ENCODE measurements around the gene LNX1.
"Not testable (repeated sequence)": the region's sequence is repeated elsewhere in the genome, so short reads cannot be mapped to it uniquely, and the experiment has no call there.

Gene LNX1

DNA sequence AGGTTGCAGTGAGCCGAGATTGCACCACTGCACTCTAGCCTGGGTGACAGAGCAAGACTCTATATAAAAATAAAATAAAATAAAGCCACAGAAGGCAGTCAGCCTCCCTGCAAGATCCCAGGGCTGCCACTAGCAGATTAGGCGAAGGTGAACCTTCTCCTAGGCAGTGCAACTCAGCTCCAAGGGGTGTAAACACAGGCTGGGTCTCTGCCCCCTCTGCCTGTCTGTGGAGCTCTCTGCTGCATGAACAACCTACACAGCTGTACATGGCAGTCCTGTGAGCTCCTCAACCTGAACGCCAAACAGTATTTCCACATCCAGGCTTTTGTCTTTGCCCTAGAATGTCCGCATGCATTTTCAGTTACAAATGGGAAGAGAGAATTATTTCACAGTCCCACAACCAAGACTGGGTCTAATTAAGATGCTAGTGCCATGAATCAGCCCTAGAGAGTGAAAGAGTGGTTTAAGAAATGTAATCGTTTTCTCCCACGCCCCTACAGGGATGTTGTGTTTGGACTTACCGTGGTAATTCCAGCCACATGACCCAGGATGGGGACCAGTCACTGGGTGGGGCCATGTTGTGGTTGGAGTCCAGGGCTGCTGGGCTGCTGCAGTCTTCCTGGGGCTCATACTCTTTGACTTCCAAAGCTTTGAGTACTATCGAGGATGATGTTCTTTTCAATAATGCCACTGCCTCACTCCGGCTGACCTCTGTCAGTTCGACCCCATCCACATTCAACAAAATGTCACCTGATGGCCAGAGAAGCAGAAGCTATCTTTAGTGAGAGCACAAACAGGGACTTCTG lies 114.9 kb downstream of the LNX1 start:
- Histone ChIP-seq H3K36me3 (ENCODE audit: low read depth) (no peaks in the 10 kb centered on the region), H3K27me3 (ENCODE audit: insufficient read depth, poor library complexity, severe bottlenecking) (no peaks in the 10 kb centered on the region), H3K4me1 (ENCODE audit: insufficient read depth, poor library complexity, severe bottlenecking) (peaks cover 36% of the 10 kb centered on the region), H3K4me3 (ENCODE audit: severe bottlenecking) (no peak overlapping the region), H3K27ac (ENCODE audit: poor library complexity, severe bottlenecking) (peak overlapping the region; percentile 67), H3K9me3 (ENCODE audit: severe bottlenecking) (no peaks in the 10 kb centered on the region)
- TF ChIP-seq, protein P1, sequence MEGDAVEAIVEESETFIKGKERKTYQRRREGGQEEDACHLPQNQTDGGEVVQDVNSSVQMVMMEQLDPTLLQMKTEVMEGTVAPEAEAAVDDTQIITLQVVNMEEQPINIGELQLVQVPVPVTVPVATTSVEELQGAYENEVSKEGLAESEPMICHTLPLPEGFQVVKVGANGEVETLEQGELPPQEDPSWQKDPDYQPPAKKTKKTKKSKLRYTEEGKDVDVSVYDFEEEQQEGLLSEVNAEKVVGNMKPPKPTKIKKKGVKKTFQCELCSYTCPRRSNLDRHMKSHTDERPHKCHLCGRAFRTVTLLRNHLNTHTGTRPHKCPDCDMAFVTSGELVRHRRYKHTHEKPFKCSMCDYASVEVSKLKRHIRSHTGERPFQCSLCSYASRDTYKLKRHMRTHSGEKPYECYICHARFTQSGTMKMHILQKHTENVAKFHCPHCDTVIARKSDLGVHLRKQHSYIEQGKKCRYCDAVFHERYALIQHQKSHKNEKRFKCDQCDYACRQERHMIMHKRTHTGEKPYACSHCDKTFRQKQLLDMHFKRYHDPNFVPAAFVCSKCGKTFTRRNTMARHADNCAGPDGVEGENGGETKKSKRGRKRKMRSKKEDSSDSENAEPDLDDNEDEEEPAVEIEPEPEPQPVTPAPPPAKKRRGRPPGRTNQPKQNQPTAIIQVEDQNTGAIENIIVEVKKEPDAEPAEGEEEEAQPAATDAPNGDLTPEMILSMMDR (IDR thresholded peaks at IDR 0.05; ENCODE audit: poor library complexity, severe bottlenecking): no peak
- peak; percentile 73 for DNase-seq (ENCODE audit: low spot score)
- peak; percentile 78 for ATAC-seq (ENCODE audit: low read depth)

DNA sequence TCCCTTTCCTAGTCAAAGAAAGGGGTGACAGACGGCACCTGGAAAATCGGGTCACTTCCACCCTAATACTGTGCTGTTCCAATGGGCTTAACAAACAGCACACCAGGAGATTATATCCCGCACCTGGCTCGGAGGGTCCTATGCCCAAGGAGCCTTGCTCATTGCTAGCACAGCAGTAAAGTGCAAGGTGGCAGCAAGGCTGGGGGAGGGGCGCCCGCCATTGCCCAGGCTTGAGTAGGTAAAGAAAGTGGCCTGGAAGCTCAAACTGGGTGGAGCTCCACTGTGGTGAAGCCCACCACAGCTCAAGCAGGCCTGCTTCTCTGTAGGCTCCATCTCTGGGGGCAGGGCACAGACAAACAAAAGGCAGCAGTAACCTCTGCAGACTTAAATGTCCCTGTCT lies 124.7 kb downstream of the LNX1 start:
- not testable (repeated sequence) for ATAC-seq (ENCODE audit: low read depth); H3K4me3 ChIP-seq (ENCODE audit: severe bottlenecking); H3K9me3 ChIP-seq (ENCODE audit: severe bottlenecking); H3K27ac ChIP-seq (ENCODE audit: poor library complexity, severe bottlenecking); H3K4me1 ChIP-seq (ENCODE audit: insufficient read depth, poor library complexity, severe bottlenecking); DNase-seq (ENCODE audit: low spot score); H3K27me3 ChIP-seq (ENCODE audit: insufficient read depth, poor library complexity, severe bottlenecking)
- peaks cover 18% of the 10 kb centered on the region for H3K36me3 ChIP-seq (ENCODE audit: low read depth)

DNA sequence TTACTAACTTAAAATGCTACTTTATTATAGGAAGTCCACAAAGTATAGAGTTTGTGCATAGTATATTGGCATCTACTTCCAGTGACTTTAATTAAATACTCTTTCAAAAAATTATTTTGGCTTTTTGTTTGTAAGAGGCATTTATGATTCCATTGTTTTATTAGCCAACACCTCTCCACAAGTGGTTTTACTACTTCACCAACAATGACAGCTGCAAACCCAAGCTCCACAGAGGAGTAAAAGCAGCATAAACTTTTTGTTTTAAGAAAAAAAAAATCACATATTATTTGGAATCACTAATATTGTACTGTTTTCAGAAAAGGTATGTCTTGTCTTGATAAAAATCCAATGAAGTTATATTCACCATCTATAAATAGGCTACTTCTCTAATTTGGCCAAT lies 125.4 kb downstream of the LNX1 start:
- no peaks in the 10 kb centered on the region for H3K27me3 ChIP-seq (ENCODE audit: insufficient read depth, poor library complexity, severe bottlenecking)
- peaks cover 2% of the 10 kb centered on the region for H3K9me3 ChIP-seq (ENCODE audit: severe bottlenecking)
- H3K36me3 ChIP-seq (ENCODE audit: low read depth): peaks cover 25% of the 10 kb centered on the region
- DNase-seq (ENCODE audit: low spot score): no peak
- no peaks in the 10 kb centered on the region for H3K4me1 ChIP-seq (ENCODE audit: insufficient read depth, poor library complexity, severe bottlenecking)
- no peak overlapping the region for H3K4me3 ChIP-seq (ENCODE audit: severe bottlenecking)
- TF ChIP-seq, protein P1 (IDR thresholded peaks at IDR 0.05; ENCODE audit: poor library complexity, severe bottlenecking): no peak
- ATAC-seq (ENCODE audit: low read depth): no peak
- no peak overlapping the region for H3K27ac ChIP-seq (ENCODE audit: poor library complexity, severe bottlenecking)

DNA sequence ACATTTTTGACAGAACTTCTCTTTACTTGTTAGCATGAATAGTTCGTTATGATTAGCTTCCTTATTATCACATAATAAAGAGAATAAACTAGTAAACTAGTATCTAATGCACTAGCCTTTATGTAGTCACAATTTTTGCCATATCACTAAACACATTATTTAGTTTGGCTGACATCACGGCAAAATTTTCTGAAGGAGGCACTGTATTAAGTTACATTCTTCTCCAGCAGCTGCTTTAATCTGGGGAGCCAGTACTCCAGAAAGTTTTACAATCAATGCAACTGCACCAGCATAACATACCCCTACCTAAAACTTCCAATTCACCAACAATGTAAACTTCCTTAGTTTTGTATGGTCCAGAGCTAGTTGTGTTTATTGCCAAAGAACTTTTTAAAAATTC lies 126.0 kb downstream of the LNX1 start:
- no peak overlapping the region for H3K27ac ChIP-seq (ENCODE audit: poor library complexity, severe bottlenecking)
- peaks cover 2% of the 10 kb centered on the region for H3K9me3 ChIP-seq (ENCODE audit: severe bottlenecking)
- ATAC-seq (ENCODE audit: low read depth): no peak
- no peak overlapping the region for H3K4me3 ChIP-seq (ENCODE audit: severe bottlenecking)
- TF ChIP-seq, protein P1 (IDR thresholded peaks at IDR 0.05; ENCODE audit: poor library complexity, severe bottlenecking): no peak
- no peak for DNase-seq (ENCODE audit: low spot score)
- no peaks in the 10 kb centered on the region for H3K27me3 ChIP-seq (ENCODE audit: insufficient read depth, poor library complexity, severe bottlenecking)
- H3K36me3 ChIP-seq (ENCODE audit: low read depth): peaks cover 31% of the 10 kb centered on the region
- no peaks in the 10 kb centered on the region for H3K4me1 ChIP-seq (ENCODE audit: insufficient read depth, poor library complexity, severe bottlenecking)

DNA sequence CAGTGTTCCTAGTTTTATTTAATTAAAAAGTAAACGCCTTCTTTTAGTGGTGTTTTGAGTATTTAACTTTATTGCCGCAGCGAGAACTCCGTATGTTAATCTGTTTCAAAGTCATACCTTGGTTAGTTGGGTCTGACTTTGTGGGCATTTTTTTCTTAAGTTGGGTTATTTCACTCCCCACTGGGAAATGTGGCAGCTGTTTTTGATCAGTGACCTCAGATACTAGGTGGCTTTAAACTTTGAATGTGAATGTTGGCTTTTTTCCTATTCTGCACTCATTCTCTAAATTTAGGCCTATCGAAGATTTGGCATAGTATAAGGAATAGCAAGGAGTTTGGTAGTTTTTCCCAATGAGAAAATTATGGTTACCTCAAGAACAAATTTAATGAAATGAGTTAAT lies 127.9 kb downstream of the LNX1 start:
- ATAC-seq (ENCODE audit: low read depth): no peak
- H3K36me3 ChIP-seq (ENCODE audit: low read depth): peaks cover 50% of the 10 kb centered on the region
- H3K4me3 ChIP-seq (ENCODE audit: severe bottlenecking): no peak overlapping the region
- TF ChIP-seq, protein P1 (IDR thresholded peaks at IDR 0.05; ENCODE audit: poor library complexity, severe bottlenecking): no peak
- no peak for DNase-seq (ENCODE audit: low spot score)
- peaks cover 2% of the 10 kb centered on the region for H3K9me3 ChIP-seq (ENCODE audit: severe bottlenecking)
- peaks cover 2% of the 10 kb centered on the region for H3K4me1 ChIP-seq (ENCODE audit: insufficient read depth, poor library complexity, severe bottlenecking)
- no peak overlapping the region for H3K27ac ChIP-seq (ENCODE audit: poor library complexity, severe bottlenecking)
- H3K27me3 ChIP-seq (ENCODE audit: insufficient read depth, poor library complexity, severe bottlenecking): no peaks in the 10 kb centered on the region
